GM19025 (cell line): ENCODE data around the gene LDLRAD2.
"Not testable (repeated sequence)": the region's sequence is repeated elsewhere in the genome, so short reads cannot be mapped to it uniquely, and the experiment has no call there.

Experiments used
- ATAC-seq: cut with Tn5 transposase; IDR thresholded peaks from one replicate; pipeline ENCODE4 v1.9.1; 2021; ENCODE audit warnings: mild to moderate bottlenecking, low read depth, moderate library complexity; ENCODE audit not compliant: unreplicated experiment

LDLRAD2 gene, protein sequence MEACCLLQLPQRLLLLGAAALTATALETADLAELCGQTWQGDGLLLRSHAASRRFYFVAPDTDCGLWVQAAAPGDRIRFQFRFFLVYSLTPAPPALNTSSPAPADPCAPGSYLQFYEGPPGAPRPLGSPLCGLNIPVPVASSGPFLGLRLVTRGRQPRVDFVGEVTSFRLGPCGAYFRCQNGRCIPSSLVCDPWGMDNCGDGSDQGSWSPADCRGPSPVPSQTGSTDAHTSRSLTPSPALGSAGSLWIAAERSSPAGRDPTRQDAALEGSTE

DNA sequence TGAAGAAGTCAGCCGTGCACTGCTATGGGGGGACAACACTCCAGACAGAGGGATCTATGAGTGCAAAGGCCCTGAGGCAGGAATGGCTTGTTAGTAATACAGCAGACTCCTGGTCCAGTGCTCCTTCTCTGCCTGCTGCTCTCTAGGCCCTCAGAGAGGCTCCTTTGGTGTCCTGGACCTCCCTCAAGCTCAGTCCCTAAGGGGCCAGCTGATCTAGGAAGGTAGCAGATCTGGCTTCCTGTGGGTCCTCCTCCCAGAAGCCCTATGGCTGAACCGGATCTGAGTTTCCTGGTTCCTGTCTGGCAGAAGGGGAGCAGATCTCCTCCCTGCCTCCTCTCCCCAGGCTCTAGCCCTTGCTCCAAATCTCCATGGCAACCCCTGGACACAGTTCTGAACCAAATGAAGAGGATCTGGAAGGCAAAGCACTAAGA lies at the start of gene LDLRAD2:
Gene LDLRAD2, plus strand, starts transcription at position 391 of the 431 bp plus-strand sequence. CDS start 187 bp downstream, outside the sequence.
- no peak for ATAC-seq

DNA sequence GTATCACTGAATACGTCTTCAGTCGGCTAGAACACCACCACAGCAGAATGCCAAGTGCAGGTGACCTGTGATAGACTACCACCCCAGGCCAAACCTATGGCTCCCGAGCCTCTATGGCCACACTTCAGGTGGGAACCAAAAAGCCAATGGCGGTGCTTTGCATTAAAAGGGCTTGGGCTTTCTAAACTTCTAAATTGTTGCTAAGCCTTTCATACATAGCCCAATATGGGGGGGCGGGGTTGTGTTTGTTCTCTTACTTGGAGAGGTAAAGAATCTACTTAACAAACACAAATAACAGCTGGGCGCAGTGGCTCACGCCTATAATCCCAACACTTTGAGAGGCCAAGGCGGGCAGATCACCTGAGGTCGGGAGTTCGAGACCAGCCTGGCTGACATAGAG lies 48.8 kb upstream of the LDLRAD2 start:
- no peak for ATAC-seq

DNA sequence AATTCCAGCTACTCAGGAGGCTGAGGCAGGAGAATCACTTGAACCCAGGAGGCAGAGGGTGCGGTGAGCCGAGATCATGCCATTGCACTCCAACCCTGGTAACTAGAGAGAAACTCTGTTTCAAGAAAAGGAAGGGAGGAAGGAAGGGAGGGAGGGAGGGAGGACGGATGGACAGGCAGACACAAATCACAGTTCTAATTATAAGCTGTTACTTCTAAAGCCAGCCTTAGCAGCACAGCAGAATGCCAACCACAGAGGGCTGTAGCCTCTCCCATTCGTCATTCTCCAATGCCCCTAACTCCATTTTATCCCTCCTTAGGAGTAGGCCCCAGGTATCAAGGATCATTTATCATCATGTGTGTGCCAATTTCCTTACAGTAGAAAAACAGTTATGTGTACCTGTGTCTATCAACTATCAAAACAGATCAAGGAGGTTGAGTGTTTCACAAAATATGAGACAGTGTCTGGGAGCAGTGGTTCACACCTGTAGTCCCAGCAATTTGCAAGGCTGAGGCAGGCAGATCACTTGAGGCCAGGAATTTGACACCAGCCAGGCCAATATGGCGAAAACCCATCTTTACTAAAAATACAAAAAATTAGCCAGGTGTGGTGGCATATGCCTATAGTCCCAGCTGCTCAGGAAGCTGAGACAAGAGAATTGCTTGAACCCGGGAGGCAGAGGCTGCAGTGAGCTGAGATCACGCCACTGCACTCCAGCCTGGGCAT lies 48.2 kb upstream of the LDLRAD2 start:
- ATAC-seq, result no peak

DNA sequence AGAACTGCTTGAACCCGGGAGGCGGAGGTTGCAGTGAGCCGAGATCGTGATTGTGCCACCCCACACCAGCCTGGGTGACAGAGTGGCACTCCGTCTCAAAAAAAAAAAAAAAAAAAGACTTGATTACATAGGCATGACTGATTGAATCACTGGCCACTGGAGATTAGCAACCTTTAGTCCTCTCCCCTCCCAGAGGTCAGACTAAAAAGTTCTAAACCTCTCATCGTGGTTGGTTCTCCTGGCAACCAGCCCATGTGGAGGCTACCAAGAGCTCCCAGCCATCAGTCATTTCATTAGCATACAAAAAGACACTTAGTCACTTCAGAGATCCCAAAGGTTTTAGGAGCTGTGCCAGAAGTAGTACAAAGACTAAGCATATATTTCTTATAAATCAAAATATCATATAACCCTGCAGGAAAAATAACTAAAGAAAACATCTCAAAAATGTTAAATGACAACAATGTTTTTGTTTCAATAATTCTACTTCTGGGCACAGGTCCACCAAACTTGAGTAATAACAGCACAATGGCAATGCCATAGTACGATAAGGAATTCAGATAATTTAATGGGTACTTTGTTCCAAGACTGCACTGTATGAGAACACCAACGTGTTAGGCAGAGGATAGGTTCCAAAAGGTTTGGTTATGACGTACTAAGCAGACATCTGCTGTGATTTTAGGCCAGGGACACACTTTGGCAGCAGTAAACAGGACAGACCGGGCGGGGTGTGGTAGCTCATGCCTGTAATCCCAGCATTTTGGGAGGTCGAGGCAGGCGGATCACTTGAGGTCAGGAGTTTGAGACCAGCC lies 47.2 kb upstream of the LDLRAD2 start:
- ATAC-seq, result no peak

DNA sequence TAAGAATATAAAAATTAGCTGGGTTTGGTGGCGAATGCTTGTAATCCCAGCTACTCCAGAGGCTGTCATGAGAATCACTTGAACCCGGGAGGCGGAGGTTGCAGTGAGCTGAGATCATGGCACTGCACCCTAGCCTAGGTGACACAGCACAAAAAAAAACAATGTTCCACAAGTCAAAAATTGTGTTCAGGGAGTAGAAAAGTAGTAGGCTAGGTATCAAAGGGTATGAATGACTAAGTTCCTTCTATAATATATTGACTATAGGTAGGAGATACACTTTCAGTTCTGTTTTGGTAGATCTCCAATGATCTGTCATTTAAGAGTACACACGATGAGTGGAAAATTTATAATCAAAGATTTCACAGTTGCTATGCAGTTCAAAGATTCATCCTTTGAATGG lies 45.9 kb upstream of the LDLRAD2 start:
- no peak for ATAC-seq

DNA sequence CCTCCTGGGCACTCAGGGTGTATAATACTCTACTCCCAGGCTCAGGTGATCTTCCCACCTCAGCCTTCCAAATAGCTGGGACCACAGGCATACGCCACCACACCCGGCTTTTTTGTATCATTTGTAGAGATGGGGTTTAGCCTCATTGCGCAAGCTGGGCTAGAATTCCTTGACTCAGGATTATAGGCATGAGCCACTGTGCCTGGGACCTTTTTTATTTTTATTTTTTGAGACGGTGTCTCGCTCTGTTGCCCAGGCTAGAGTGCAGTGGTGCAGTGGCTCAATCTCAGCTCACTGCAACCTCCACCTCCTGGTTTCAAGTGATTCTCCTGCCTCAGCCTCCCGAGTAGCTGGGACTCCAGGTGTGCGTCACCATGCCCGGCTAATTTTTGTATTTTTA lies 45.0 kb upstream of the LDLRAD2 start:
- ATAC-seq, result not testable (repeated sequence)

DNA sequence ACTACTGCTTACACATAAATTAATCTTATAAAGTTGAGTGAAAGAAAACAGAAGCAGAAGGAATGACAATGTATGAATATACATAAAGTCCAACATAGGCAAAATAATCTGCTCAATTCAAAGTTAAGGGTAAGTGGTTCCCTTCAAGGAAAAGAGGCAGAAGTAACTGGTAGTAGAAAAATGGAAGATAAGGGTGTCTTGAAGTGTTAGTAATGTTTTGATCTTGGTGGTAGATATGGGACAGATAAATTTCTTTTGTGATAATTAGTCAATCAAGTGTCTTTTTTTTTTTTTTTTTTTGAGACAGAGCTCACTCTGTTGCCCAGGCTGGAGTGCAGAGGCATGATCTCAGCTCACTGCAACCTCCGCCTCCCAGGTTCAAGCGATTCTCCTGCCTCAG lies 41.9 kb upstream of the LDLRAD2 start:
- ATAC-seq, result no peak

DNA sequence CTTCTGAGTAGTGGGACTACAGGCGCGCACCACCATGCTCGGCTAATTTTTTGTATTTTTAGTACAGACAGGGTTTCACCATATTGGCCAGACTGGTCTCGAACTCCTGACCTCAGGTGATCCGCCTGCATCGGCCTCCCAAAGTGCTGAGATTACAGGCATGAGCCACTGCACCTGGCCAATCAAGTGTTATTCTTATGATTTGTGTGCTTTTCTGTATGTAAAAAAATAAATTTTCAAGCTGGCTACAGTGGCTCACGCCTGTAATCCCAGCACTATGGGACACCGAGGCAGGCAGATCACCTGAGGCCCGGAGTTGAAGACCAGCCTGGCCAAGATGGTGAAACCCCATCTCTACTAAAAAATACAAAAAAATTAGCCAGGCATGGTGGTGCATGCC lies 41.5 kb upstream of the LDLRAD2 start:
- not testable (repeated sequence) for ATAC-seq

DNA sequence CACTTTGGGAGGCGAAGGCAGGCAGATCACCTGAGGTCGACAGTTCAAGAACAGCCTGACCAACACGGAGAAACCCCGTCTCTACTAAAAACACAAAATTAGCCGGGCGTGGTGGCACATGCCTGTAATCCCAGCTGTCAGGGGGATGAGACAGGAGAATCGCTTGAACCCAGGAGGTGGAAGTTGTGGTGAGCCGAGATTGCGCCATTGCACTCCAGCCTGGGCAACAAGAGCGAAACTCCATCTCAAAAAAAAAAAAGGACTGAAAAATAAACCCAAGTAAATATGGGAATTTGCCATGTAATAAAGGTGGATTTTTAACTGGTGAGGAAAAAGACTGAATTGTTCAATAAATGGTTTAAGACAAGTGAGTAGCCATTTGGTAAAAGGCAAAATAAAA lies 40.4 kb upstream of the LDLRAD2 start:
- ATAC-seq, result not testable (repeated sequence)

DNA sequence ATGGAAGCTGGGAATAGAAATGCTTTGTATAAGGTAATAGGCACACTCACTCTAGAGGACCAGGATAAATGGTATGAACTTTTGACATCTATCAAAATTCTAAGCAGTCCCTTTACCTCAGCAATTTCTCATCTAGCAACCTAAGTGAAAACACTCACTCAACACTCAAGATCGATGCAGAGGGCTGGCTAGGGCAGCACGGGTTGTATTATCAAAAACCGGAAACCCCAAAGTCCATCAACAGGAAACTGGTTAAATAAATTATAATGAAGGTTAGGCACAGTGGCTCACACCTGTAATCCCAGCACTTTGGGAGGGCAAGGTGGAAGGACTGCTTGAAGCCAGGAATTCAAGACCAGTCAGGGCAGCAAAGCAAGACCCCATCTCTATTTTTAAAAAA lies 38.5 kb upstream of the LDLRAD2 start:
- no peak for ATAC-seq

DNA sequence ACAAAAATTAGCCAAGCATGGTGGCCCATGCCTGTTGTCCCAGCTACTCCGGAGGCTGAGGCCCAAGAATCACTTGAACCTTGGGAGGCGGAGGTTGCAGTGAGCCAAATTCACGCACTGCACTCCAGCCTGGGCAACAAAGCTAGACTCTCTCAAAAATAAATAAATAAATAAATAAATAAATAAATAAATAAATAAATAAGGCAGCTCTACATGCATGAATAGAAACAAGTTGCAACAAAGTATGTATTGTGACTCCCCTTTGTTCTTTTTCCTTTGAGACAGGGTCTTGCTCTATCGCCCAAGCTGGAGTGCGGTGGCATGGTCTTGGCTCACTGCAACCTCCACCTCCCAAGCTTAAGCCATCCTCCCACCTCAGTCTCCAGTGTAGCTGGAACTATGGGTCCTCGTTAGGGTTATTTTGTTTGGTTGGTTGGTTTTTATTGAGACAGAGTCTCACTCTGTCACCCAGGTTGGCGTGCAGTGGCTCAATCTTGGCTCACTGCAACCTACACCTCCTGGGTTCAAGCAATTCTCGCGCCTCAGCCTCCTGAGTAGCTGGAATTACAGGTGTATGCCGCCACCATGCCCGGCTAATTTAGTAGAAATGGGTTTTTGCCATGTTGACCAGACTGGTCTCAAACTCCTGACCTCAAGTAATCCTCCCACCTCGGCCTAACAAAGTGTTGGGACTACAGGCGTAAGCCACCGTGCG lies 37.1 kb upstream of the LDLRAD2 start:
- ATAC-seq, result no peak

DNA sequence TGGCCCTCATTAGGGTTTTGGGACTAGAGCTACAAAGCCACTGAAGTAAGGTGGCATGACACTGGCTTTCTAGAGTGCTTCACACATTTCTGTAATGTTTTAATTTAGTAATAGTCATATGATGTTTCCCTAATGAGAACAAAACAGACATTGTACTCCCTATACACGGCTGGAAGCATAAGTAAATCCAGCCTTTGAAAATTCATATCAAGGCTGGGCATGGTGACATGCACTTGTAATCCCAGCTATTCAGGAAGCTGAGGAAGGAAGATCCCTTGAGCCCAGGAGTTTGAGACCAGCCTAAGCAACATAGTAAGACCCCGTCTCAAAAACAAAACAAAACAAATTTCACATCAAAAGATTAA lies 36.5 kb upstream of the LDLRAD2 start:
- no peak for ATAC-seq

DNA sequence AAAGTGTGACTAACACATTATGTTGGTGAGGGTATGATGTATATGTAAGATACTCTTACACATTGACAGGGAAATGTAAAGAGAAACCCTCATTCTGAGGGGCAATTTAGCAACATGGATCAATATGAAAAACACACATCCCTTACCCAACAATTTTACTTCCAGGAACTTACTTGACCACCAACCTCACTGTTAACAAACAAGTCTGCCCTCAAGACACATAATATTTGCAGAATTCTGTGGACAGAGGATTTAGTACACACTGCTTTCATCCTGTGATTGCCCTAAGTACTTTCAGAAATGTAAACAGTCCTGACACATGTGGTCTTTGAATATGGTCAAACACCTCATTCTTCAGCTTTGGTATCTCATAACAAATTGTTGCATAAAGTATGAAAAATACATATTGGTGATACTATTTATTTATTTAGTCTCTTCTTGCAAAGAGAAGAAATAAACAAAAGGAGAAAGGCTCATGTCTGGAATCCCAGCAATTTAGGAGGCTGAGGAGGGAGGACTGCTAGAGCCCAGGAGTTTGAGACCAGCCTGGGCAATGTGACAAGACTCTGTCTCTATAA lies 36.0 kb upstream of the LDLRAD2 start:
- ATAC-seq, result no peak

DNA sequence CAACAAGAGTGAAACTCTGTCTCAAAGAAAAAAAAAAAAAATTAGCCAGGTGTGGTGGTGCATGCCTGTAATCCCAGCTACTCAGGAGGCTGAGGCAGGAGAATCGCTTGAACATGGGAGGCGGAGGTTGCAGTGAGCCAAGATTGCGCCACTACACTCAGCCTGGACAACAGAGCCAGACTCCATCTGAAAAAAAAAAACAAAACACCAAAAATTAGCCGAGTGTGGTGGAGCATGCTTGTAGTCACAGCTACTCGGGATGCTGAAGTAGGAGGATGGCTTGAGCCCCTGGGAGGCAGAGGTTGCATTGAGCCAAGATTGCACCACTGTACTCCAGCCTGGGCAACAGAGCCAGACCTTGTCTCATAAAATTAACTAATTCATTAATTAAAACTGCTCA lies 35.1 kb upstream of the LDLRAD2 start:
- not testable (repeated sequence) for ATAC-seq

DNA sequence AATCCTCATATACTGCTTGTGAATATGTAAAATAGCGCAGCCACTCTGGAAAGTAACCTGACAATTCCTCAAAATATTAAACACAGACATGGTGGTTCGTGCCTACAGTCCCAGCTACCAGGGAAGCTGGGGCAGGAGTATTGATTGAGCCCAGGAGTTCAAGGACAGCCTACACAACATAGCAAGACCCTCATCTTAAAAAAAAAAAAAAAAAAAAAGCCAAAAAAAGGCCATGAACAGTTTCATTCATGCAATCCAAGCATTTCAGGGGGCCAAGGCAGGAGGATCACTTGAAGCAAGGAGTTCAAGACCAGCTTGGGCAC lies 33.7 kb upstream of the LDLRAD2 start:
- ATAC-seq, result no peak

DNA sequence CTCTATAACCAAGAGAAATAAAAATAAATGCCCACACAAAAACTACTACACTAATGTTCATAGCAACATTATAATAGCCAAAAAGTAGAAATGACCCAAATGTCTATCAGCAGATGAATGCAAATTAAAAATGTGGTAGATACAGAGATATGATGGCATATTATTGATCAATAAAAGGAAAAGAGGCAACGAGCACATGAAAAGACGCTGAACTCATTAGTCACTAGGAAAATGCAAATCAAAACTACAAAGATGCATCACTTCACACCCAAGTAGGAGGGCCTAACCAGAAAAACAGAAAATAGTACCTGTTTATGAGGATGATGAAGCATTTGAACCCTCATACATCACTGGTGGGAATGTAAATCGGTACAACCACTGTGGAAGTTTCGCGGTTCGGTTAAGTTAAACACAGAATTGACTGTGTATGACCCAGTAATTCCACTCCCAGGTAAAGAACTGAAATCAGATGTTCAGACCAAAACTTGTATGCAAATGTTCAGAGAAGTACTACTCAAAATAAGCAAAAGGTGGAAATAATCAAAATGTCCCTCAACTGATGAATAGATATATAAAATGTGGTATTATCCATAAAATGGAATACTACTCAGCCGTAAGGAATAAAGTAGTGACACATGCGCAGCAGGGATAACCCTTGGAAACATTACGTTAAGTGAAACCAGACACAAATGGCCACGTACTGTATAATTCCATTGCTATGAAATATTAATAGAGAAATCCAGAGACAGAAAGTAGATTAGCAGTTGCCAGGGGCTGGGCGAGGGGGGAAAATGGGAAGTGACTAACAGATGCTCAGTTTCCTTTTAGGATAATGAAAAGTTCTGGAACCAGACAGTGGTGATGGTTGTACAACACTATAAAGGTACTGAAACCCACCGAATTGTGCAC lies 32.2 kb upstream of the LDLRAD2 start:
- peak; percentile 29 for ATAC-seq

DNA sequence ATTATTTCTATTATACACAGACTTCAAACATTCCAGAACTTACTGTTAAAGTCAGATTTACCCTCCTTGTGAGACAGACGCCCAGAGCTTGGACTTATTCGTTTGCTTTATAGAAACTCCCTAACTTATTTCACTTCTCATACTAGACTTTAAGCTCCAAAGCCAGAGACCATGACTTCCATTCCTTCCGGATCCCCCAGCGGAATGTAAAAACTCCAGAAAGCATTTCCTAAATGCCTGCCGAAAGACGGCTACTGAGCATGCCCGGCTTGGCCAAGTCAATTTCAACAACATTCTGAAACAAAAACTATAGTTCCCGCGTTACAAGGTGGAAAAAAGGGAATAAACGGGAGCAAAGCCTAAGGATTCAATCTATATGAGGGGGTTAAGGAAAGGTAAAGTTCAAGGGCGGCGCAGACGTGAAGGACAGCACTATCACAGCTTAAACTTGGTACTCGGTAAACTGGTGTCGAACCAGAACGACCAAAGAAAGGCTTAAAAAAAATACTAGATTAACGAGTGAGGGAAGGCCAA lies 30.2 kb upstream of the LDLRAD2 start:
- peak; percentile 9 for ATAC-seq

DNA sequence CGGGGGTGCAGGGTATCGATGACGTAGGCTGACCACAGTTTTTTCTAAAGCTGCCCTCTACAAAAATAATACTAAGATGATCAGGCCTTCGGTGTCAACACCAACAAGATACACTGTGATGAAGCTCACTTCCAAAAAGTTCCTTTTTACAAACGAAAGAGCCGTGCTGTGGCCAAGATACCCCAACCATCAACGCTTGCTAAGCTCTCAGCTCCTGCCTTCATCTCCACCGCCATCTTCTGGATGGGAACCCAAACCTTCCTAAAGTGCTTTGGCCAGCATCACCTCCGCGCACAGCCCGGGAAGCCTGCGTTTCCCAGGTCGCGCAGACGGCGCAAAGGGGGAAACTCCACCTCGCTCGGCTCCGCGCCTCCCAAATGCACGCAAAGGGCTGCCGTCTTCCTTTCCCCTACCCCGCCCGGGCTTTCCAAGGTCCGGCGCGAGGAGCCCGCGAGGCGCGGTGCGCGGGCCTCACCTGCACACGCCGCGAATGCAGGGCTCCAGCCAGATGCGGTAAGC lies 29.7 kb upstream of the LDLRAD2 start:
- no peak for ATAC-seq
